Tongue (tissue), 2 donors: ENCODE results near the gene FN3KRP. TPM values are rescaled to one million over a fixed set of nuclear protein-coding genes. Genes with fewer than 3 reads are reported as not detected.

Experiments
- DNase-seq: peaks from one replicate; pipeline ENCODE4 v3.0.0-alpha.2; 2015
- total RNA-seq: library from RNA; depleted of rRNA; stranded (reverse); fragments of >200 nt; gene quantifications from one replicate; pipeline ENCODE4 v1.2.3, GENCODE V29; 2014

Gene FN3KRP
- total RNA-seq, 1 donor from 2014 or later = 23.3 TPM

DNA sequence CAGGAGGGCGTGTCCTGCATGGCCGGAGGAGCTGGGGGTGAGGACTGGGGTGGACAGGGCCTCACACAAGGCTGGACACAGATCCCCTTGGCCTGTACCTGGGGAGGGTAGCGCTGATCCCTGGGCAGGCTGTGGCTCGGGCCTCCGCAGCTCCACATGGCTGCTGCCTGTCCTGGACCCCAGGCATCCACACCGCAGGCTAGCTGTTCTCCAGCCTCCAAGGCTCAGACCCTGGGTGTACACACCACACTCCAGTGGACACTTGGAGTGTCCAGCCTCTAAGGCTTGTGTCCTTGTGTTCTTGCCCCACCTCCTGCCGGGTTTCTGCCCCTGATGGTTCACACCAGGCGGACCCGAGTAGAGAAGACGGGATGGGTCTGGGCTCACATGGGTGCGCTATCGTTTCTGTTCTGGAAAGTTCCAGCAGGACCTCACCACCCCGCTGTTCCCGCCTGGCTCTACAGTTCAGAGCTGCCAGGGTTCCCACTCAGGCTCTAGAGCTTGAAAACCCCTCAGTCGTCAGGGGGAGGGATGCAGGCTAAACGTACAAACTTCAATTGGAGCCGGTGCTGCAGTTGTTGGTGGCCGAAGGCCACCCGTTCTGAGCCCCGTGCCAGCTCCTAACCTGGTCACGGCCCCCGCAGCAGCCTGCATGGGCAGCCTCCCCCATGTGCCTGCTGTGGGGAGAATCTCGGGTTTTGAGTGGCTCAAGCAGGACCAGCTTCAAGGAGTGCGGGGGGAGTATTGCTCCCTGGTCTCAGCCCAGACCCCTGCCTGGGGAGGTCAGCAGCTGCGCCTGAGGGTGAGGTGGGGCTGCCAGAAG, 6.6 kb upstream of the FN3KRP start:
- no peak for DNase-seq

- DNase-seq = no peak
These were observed 5.8 kb upstream of the FN3KRP start for GRCh38 chr17:82710499-82711232.

GRCh38 chr17:82713071-82713723, 3.3 kb upstream of the FN3KRP start:
- DNase-seq = no peak

DNA sequence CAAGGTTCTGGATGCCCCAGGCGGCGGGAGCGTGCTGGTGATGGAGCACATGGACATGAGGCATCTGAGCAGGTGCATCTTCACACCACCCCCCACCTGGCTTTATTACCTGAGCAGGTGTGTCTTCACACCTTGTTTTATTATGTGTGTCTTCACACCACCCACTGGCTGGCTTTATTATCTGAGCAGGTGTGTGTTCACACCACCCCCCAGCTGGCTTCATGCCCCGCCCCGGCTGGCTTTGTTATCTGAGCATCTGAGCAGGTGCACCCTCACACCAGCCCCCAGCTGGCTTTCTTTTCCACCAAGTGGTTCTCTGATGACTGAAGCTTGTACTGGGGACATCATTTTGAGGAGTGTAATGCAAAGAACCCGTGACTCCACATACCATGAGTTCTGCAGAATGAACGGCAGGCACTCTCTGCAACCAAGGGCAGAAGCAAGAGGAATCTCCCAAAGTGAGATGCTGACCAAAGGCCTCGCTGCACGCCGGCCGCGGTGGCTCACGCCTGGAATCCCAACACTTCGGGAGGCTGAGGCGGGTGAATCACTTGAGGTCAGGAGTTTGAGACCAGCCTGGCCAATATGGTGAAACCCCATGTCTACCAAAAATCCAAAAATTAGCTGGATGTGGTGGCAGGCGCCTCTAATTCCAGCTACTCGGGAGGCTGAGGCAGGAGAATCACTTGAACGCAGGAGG, 2.6 kb downstream of the FN3KRP start:
- DNase-seq = no peak

DNA sequence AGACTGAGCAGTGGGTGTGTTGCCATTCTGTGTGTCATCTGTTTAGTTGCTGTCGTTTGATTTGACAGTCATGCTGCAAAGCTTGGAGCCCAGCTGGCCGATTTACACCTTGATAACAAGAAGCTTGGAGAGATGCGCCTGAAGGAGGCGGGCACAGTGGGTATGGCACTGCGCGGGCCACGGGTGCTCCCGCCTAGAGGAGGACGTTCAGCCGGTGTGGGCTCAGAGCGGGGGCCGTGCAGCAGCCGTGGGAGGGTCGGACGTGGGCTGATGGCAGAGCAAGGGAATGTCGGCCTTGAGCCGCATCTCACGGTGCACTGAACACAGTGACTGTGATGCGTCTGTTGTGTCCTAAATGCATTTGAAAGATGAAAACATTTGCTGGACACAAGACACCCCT, 3.7 kb downstream of the FN3KRP start:
- no peak for DNase-seq

DNA sequence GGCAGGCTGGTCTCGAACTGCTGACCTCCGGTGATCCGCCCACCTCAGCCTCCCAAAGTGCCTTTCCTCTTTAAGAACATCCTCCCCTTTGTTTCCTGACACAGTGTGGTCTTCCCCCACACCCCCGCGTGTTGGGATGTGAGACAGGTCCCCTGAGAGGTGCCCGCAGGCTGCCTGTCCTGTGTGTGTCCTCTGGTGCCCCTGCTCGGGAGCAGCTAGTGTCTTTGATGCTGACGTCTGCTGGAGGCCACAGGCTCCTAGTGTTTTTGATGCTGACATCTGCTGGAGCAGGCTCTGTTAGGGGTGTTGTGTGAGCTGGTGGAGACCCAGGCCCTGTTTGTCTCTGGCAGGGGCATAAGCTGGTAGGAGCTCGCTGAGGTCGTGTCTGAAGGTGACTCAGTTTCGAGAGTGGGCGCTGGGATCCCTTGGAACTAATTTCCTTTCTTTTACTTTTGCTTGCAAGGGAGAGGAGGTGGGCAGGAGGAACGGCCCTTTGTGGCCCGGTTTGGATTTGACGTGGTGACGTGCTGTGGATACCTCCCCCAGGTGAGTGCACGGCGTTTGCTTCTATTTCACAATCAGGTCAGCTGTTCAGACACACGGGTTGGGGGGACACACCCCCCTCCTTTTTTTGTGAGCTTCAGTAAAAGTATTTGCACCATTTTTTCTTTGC, 6.0 kb downstream of the FN3KRP start:
- DNase-seq = no peak

DNA sequence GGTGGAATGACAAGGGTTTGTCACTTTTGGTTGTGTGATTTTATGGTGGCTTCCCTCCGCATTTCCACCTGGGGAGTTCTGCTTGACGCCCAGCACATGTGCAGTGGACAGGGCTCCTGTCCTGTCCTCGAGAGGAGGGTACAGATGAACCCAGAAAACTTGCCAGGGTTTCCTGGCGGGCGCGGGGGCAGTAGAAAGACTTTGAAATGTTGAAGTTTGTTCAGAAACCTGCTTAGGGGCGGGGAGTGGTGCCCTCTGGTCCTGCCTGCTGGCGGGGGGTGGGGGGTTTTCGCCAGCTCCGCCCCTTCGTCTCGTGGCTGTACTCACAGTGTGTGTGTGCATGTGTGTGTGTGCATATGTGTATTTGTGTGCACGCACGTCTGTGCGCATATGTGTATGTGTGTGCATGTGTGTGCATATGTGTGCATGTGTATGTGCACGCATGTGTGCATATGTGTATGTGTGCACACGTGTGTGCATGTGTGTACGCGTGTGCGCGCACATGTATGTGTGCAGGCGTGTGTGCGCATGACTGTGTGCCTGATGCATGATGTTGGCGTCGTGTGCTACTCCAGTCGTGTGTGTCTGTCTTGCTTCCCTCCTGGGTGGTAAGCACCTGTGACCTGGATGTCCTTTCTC, 6.8 kb downstream of the FN3KRP start:
- no peak for DNase-seq

DNA sequence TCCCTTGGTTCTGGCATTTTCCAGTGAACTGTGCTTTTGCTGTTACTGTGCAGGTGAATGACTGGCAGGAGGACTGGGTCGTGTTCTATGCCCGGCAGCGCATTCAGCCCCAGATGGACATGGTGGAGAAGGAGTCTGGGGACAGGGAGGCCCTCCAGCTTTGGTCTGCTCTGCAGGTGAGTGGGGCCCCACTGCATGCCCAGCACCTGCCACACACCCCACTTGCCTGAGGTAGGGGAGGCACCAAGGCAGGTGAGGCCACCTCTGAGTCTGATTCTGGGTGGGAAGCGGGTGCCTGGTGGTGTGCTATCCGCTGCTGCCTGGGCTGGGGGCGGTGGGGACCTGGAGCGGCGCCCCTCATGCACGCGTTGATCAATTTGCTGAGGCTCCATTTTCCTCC, 9.9 kb downstream of the FN3KRP start:
- DNase-seq = no peak

DNA sequence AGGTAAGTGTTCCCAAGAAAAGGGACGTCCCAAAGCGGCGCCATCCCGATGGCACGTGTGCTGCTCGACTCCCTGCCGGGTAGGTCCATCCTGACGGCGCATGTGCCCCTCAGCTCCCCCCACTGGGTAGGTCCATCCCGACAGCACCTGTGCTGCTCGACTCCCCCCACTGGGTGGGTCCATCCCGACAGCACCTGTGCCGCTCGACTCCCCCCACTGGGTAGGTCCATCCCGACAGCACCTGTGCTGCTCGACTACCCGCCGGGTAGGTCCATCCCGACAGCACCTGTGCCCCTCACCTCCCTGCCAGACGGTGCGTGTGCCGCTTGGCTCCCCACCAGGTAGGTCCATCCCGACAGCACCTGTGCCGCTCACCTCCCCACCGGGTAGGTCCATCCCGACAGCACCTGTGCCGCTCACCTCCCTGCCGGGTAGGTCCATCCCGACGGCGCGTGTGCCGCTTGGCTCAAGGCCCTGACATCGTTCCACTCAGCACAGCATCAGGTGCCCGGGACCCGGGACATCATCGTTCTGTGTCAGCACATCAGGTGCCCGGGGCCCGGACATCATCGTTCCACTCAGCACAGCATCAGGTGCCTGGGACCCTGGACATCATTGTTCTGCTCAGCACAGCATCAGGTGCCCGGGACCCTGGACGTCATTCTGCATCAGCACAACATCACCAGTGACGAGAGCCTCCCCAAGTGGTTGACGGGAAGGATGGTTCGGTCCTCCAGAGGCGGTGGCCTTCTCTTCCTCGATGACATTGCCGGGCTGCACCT, 13.2 kb downstream of the FN3KRP start:
- DNase-seq = no peak

GRCh38 chr17:82732118-82732743, 15.7 kb downstream of the FN3KRP start:
- DNase-seq = no peak

DNA sequence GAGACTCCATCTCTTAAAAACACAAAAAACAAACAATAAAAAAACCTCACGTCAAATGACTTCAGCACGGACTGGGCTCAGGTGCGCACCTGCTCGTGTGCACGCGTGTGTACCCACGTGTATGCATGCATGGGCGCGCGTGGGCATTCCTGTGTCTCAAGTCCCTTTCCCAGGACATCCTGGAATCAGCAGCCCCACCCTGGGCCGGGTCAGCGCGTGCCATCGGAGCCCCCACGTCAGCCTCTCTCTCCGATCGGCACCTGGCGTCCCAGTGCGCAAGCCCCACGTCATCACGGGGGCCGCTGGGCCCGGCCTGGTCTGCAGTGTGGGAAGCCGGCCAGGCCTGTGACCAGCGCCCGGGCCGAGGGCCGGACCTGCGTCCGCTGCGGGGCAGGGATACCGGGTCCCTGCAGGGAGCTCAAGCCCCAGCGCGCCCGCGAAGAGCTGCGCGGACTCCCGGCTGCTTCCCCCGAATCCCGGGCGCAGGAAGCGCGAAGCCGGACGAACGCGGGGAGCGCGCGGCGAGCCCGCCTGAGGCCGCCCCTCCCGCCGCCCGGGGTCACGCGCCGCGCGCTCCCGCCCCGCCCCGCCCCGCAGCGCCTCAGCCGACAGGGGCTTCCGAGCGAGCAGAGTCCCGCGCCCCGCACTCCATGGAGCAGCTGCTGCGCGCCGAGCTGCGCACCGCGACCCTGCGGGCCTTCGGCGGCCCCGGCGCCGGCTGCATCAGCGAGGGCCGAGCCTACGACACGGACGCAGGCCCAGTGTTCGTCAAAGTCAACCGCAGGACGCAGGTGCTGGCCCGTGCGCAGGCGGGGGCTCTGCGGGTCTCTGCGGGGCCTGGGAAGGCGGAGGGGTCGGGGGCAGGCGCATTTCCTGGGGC, 18.7 kb downstream of the FN3KRP start, which contains the start of gene FN3K:
FN3K (plus strand) TSS at position 629 of the 880 bp plus-strand sequence; CDS start at position 651, 22 bp downstream.
- DNase-seq = peak; percentile 81

GRCh38 chr17:82736511-82737185, 20.1 kb downstream of the FN3KRP start:
- no peak for DNase-seq

DNA sequence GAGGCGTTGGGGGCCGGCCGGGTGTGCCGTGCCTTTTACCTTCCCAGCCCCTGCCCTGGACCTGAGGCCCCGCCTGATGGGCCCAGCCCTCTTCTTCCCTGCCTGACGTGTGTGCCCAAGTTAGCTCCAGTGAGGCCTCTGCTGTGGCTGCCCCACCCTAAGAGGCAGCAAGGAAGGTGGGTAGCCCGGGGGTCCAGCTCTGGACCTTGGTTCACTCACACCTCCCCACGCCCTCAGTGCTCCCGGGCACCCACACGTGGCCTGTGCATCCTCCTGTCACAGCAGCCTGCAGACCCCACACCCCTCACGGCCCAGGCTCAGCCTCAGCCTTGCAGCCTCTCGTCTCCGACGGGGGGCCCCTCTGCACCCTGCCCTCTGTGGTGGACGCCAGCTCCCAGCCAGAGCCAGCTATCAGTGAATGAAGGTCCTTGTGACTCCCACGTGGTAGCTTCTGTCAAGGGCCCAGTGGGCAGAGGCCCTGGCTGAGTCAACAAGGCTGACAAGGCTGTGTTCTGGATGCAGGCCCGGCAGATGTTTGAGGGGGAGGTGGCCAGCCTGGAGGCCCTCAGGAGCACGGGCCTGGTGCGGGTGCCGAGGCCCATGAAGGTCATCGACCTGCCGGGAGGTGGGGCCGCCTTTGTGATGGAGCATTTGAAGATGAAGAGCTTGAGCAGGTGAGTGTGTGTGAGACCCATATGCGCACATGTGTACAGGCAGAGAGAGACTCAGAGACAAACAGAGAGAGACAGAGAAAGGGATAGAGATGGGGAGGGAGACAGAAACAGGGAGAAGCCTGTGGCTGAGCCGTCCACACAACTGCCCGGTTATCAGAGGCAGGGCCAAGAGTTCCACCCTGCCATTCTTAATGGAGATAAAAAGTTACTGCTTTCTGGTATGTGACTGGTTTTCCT, 21.7 kb downstream of the FN3KRP start:
- DNase-seq = no peak

DNA sequence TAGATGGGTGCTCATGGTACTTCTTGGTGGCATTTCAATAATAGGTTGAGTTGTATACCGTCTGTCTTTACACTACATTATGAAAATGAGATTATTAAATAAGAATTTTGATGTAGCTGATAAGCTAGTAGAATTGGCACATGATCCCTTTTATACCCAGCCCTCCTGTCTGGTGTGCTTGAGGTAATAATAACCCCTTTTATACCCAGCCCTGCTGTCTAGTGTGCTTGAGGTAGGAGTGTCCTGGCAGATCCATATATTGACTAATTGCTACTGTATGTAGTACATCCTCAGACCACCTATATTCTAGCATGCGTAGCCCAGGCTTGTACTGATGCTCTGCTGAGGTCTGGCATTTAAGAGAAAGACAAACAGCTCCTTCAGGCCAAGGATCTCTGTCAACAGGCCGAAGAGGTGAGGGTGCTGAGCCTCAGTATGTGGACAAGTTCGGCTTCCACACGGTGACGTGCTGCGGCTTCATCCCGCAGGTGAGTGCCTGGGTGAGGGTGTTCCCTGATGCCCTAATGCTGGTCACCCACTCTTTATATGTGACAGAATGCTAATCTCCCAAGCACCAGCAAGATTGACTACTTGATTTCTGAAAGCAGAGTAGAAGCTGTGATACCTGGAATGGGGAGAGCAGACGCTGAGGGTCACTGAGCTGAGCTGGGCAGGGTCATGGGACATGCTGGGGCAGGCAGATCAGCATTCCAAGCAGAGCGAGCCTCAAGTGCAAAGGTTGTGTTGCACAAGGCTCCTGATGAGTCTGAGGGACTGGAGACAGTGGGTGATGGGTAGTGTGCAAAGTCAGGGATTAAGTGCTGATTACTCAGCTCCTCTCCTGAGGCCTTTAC, 24.6 kb downstream of the FN3KRP start:
- DNase-seq = peak; percentile 27

- no peak for DNase-seq
These were observed 27.1 kb downstream of the FN3KRP start for GRCh38 chr17:82743344-82744219.
